Activated CD4-positive, alpha-beta T cell treated with anti-CD3 and anti-CD28 coated beads, Interleukin-2, amount 50 U/mL, for 48 hours (primary cell): ENCODE results near the gene MTCH1.
A peak's percentile ranks its signal among the peaks of the same experiment; 100 is the strongest.

Experiments
- DNase-seq, 2 experiments: peaks; one replicate each; pipeline ENCODE4 v3.0.0-alpha.2; 2020

The MTCH1 gene

GRCh38 chr6:36989264-36989663 is 3.3 kb upstream of the MTCH1 start:
- DNase-seq: no peak

- no peak for DNase-seq
Measured at GRCh38 chr6:36986704-36987047, 680 bp upstream of the MTCH1 start.

GRCh38 chr6:36985417-36985807 is 584 bp downstream of the MTCH1 start:
- no peak for DNase-seq

GRCh38 chr6:36984581-36985416 is 1.2 kb downstream of the MTCH1 start:
- peak; percentile 65 to 72 for DNase-seq

- DNase-seq: no peak
Measured at GRCh38 chr6:36983538-36983937, 2.5 kb downstream of the MTCH1 start.

- no peak for DNase-seq
Measured at GRCh38 chr6:36980876-36981619, 4.9 kb downstream of the MTCH1 start.

GRCh38 chr6:36980129-36980528 is 5.9 kb downstream of the MTCH1 start:
- no peak for DNase-seq

GRCh38 chr6:36979347-36979742 is 6.7 kb downstream of the MTCH1 start:
- no peak for DNase-seq

GRCh38 chr6:36978421-36979346 is 7.3 kb downstream of the MTCH1 start:
- no peak for DNase-seq

- no peak for DNase-seq
Measured at GRCh38 chr6:36977470-36977941, 8.5 kb downstream of the MTCH1 start.

- DNase-seq: no peak
Measured at GRCh38 chr6:36976931-36977330, 9.1 kb downstream of the MTCH1 start.

GRCh38 chr6:36976509-36976908 is 9.5 kb downstream of the MTCH1 start:
- DNase-seq: no peak

- DNase-seq: no peak
Measured at GRCh38 chr6:36976007-36976264, 10.1 kb downstream of the MTCH1 start.

GRCh38 chr6:36975231-36976006 is 10.6 kb downstream of the MTCH1 start:
- no peak for DNase-seq

GRCh38 chr6:36973647-36974046 is 12.3 kb downstream of the MTCH1 start:
- DNase-seq: no peak

- DNase-seq: no peak
Measured at GRCh38 chr6:36973190-36973589, 12.8 kb downstream of the MTCH1 start.

- DNase-seq: no peak
Measured at GRCh38 chr6:36971921-36972673, 13.9 kb downstream of the MTCH1 start.

- no peak for DNase-seq
Measured at GRCh38 chr6:36970892-36971842, 14.8 kb downstream of the MTCH1 start.

GRCh38 chr6:36969988-36970891 is 15.8 kb downstream of the MTCH1 start:
- no peak for DNase-seq
